ENCODE data around the gene KIR3DL3.

KIR3DL3 gene

DNA sequence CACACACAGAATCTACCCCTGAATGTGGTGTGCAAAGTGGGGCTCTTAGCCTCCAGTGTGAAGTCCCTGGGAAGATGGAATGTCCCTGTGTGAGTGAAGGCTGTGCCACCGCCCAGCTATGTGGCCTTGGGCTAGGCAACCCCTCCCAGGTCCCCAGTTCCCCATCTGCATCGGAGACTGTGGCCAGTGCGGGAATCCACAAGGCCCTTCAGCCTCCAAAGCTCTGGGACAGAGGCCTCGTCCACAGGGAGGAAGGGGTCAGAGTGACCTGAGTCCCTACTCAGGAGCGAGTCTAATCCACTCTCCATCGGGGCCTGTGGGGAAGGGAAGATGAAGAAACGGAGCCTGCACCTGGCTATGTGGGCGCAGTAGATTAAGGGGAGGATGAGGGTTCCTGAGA, 19.3 kb upstream of the KIR3DL3 start:
- no peak overlapping the region for H2BK120ac ChIP-seq (ENCODE audit: insufficient read depth, low read length, poor library complexity)
- no peak overlapping the region for H2AK5ac ChIP-seq (ENCODE audit: low read length)
- no peak overlapping the region for H2AFZ ChIP-seq (ENCODE audit: insufficient read depth, low read length, poor library complexity)
- no peak overlapping the region for H3K27ac ChIP-seq (ENCODE audit: low read depth, low read length)
- peaks cover 59% of the 10 kb centered on the region for H3K9me3 ChIP-seq (ENCODE audit: insufficient read depth, low read depth, low read length)
- H3K23ac ChIP-seq (ENCODE audit: low read length): no peak overlapping the region
- H4K12ac ChIP-seq (ENCODE audit: low read depth, low read length): no peak overlapping the region
- no peak overlapping the region for H3K4me2 ChIP-seq (ENCODE audit: low read length)
- H3K79me1 ChIP-seq (ENCODE audit: low read length): no peaks in the 10 kb centered on the region
- no peak overlapping the region for H4K8ac ChIP-seq (ENCODE audit: low read depth, low read length)
- no CpG with 5 or more reads among the region's 8 CpGs for WGBS (ENCODE audit: extremely low coverage, insufficient coverage, insufficient read length)
- H4K91ac ChIP-seq (ENCODE audit: low read depth, low read length): no peak overlapping the region
- H3K9ac ChIP-seq (ENCODE audit: low read length): no peak overlapping the region
- H3K4ac ChIP-seq (ENCODE audit: low read depth, low read length): no peak overlapping the region
- no peak overlapping the region for H2BK5ac ChIP-seq (ENCODE audit: low read depth, low read length, poor library complexity)
- H3K27me3 ChIP-seq (ENCODE audit: insufficient read depth, low read length): no peaks in the 10 kb centered on the region
- H2BK12ac ChIP-seq (ENCODE audit: low read length): no peak overlapping the region
- no peak overlapping the region for H3K4me3 ChIP-seq (ENCODE audit: low read depth, low read length)
- no peaks in the 10 kb centered on the region for H3K36me3 ChIP-seq (ENCODE audit: control insufficient read depth in 1 of 2, insufficient read depth in 2 of 2, low read length in 2 of 2)
- H3K18ac ChIP-seq (ENCODE audit: low read length): no peak overlapping the region
- H3K14ac ChIP-seq (ENCODE audit: low read length): no peak overlapping the region
- no peak for DNase-seq
- H3K79me2 ChIP-seq (ENCODE audit: control insufficient read depth, insufficient read depth, low read length, poor library complexity): no peaks in the 10 kb centered on the region
- H3K4me1 ChIP-seq (ENCODE audit: control insufficient read depth in 1 of 2, insufficient read depth in 2 of 2, low read length in 2 of 2): no peaks in the 10 kb centered on the region

DNA sequence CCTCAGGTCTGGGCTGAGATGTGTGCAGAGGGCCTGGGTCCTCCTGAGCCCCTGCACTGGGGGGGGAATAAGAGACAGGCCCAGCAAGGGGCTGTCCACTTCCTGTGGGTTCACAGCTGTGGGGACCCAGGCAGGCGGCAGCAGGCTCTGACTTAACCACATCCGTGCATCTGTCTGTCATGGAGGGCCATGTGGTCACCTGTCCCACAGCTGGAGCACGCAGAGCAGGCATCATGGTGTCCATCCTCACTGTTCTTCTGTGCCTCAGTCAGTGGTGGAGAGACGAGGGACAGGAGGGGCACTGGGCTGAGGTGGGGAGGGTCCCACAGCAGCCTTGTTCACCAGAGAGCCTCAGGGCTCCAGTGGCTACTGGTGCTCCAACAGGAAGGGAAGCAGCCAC, 16.3 kb upstream of the KIR3DL3 start:
- H2AK5ac ChIP-seq (ENCODE audit: low read length): no peak overlapping the region
- H3K9ac ChIP-seq (ENCODE audit: low read length): no peak overlapping the region
- no peaks in the 10 kb centered on the region for H3K27me3 ChIP-seq (ENCODE audit: insufficient read depth, low read length)

GRCh38 chr19:54708781-54709180, 15.5 kb upstream of the KIR3DL3 start:
- no peak overlapping the region for H3K27ac ChIP-seq (ENCODE audit: low read depth, low read length)
- no peaks in the 10 kb centered on the region for H3K79me2 ChIP-seq (ENCODE audit: control insufficient read depth, insufficient read depth, low read length, poor library complexity)
- no peaks in the 10 kb centered on the region for H3K36me3 ChIP-seq (ENCODE audit: control insufficient read depth in 1 of 2, insufficient read depth in 2 of 2, low read length in 2 of 2)
- H3K4me1 ChIP-seq (ENCODE audit: control insufficient read depth in 1 of 2, insufficient read depth in 2 of 2, low read length in 2 of 2): no peaks in the 10 kb centered on the region
- H4K91ac ChIP-seq (ENCODE audit: low read depth, low read length): no peak overlapping the region
- H2BK5ac ChIP-seq (ENCODE audit: low read depth, low read length, poor library complexity): no peak overlapping the region
- H3K9ac ChIP-seq (ENCODE audit: low read length): no peak overlapping the region
- no peaks in the 10 kb centered on the region for H3K79me1 ChIP-seq (ENCODE audit: low read length)
- no peaks in the 10 kb centered on the region for H3K27me3 ChIP-seq (ENCODE audit: insufficient read depth, low read length)
- DNase-seq: no peak
- no peak overlapping the region for H2BK12ac ChIP-seq (ENCODE audit: low read length)
- no peak overlapping the region for H2AK5ac ChIP-seq (ENCODE audit: low read length)
- no peak overlapping the region for H3K4me3 ChIP-seq (ENCODE audit: low read depth, low read length)
- WGBS (ENCODE audit: extremely low coverage, insufficient coverage, insufficient read length): no CpG with 5 or more reads among the region's 7 CpGs
- no peak overlapping the region for H2BK120ac ChIP-seq (ENCODE audit: insufficient read depth, low read length, poor library complexity)
- no peak overlapping the region for H3K23ac ChIP-seq (ENCODE audit: low read length)
- no peak overlapping the region for H4K8ac ChIP-seq (ENCODE audit: low read depth, low read length)
- no peak overlapping the region for H3K4ac ChIP-seq (ENCODE audit: low read depth, low read length)
- no peak overlapping the region for H4K12ac ChIP-seq (ENCODE audit: low read depth, low read length)
- no peak overlapping the region for H3K4me2 ChIP-seq (ENCODE audit: low read length)
- H3K18ac ChIP-seq (ENCODE audit: low read length): no peak overlapping the region
- no peak overlapping the region for H2AFZ ChIP-seq (ENCODE audit: insufficient read depth, low read length, poor library complexity)
- H3K14ac ChIP-seq (ENCODE audit: low read length): no peak overlapping the region
- H3K9me3 ChIP-seq (ENCODE audit: insufficient read depth, low read depth, low read length): peaks cover 54% of the 10 kb centered on the region

More for the DNA sequence above, 16.3 kb upstream of the KIR3DL3 start:
- no peak overlapping the region for H3K4me2 ChIP-seq (ENCODE audit: low read length)
- no peaks in the 10 kb centered on the region for H3K4me1 ChIP-seq (ENCODE audit: control insufficient read depth in 1 of 2, insufficient read depth in 2 of 2, low read length in 2 of 2)
- H2BK12ac ChIP-seq (ENCODE audit: low read length): no peak overlapping the region
- H4K12ac ChIP-seq (ENCODE audit: low read depth, low read length): no peak overlapping the region
- no peak overlapping the region for H3K4ac ChIP-seq (ENCODE audit: low read depth, low read length)
- H3K36me3 ChIP-seq (ENCODE audit: control insufficient read depth in 1 of 2, insufficient read depth in 2 of 2, low read length in 2 of 2): no peaks in the 10 kb centered on the region
- H3K79me2 ChIP-seq (ENCODE audit: control insufficient read depth, insufficient read depth, low read length, poor library complexity): no peaks in the 10 kb centered on the region
- peaks cover 57% of the 10 kb centered on the region for H3K9me3 ChIP-seq (ENCODE audit: insufficient read depth, low read depth, low read length)
- H3K79me1 ChIP-seq (ENCODE audit: low read length): no peaks in the 10 kb centered on the region
- H2AFZ ChIP-seq (ENCODE audit: insufficient read depth, low read length, poor library complexity): no peak overlapping the region
- H3K27ac ChIP-seq (ENCODE audit: low read depth, low read length): no peak overlapping the region
- no peak overlapping the region for H3K18ac ChIP-seq (ENCODE audit: low read length)
- H2BK5ac ChIP-seq (ENCODE audit: low read depth, low read length, poor library complexity): no peak overlapping the region
- H2BK120ac ChIP-seq (ENCODE audit: insufficient read depth, low read length, poor library complexity): no peak overlapping the region
- H3K4me3 ChIP-seq (ENCODE audit: low read depth, low read length): no peak overlapping the region
- H4K8ac ChIP-seq (ENCODE audit: low read depth, low read length): no peak overlapping the region
- no CpG with 5 or more reads among the region's 4 CpGs for WGBS (ENCODE audit: extremely low coverage, insufficient coverage, insufficient read length)
- H4K91ac ChIP-seq (ENCODE audit: low read depth, low read length): no peak overlapping the region
- H3K14ac ChIP-seq (ENCODE audit: low read length): no peak overlapping the region
- no peak overlapping the region for H3K23ac ChIP-seq (ENCODE audit: low read length)
- no peak for DNase-seq

GRCh38 chr19:54709212-54709948, 14.9 kb upstream of the KIR3DL3 start:
- Histone ChIP-seq H3K23ac (ENCODE audit: low read length) (no peak overlapping the region), H3K79me1 (ENCODE audit: low read length) (no peaks in the 10 kb centered on the region), H3K4me2 (ENCODE audit: low read length) (no peak overlapping the region), H2BK12ac (ENCODE audit: low read length) (no peak overlapping the region), H3K9me3 (ENCODE audit: insufficient read depth, low read depth, low read length) (peaks cover 49% of the 10 kb centered on the region), H3K4me1 (ENCODE audit: control insufficient read depth in 1 of 2, insufficient read depth in 2 of 2, low read length in 2 of 2) (no peaks in the 10 kb centered on the region), H2BK120ac (ENCODE audit: insufficient read depth, low read length, poor library complexity) (no peak overlapping the region), H2AK5ac (ENCODE audit: low read length) (no peak overlapping the region), H4K8ac (ENCODE audit: low read depth, low read length) (no peak overlapping the region), H2BK5ac (ENCODE audit: low read depth, low read length, poor library complexity) (no peak overlapping the region), H3K27me3 (ENCODE audit: insufficient read depth, low read length) (no peaks in the 10 kb centered on the region), H3K79me2 (ENCODE audit: control insufficient read depth, insufficient read depth, low read length, poor library complexity) (no peaks in the 10 kb centered on the region), H3K18ac (ENCODE audit: low read length) (no peak overlapping the region), H3K27ac (ENCODE audit: low read depth, low read length) (no peak overlapping the region), H4K12ac (ENCODE audit: low read depth, low read length) (no peak overlapping the region), H3K14ac (ENCODE audit: low read length) (no peak overlapping the region), H3K9ac (ENCODE audit: low read length) (no peak overlapping the region), H3K36me3 (ENCODE audit: control insufficient read depth in 1 of 2, insufficient read depth in 2 of 2, low read length in 2 of 2) (no peaks in the 10 kb centered on the region), H3K4ac (ENCODE audit: low read depth, low read length) (no peak overlapping the region), H3K4me3 (ENCODE audit: low read depth, low read length) (no peak overlapping the region), H4K91ac (ENCODE audit: low read depth, low read length) (no peak overlapping the region), H2AFZ (ENCODE audit: insufficient read depth, low read length, poor library complexity) (no peak overlapping the region)
- no peak for DNase-seq
- no CpG with 5 or more reads among the region's 18 CpGs for WGBS (ENCODE audit: extremely low coverage, insufficient coverage, insufficient read length)
